Head of caudate nucleus (tissue), 42 donors: ENCODE measurements around the gene TMPRSS9.
"Not testable (repeated sequence)": the region's sequence is repeated elsewhere in the genome, so short reads cannot be mapped to it uniquely, and the experiment has no call there.

ENCODE experiments used
- DNase-seq, 42 donors: peaks; one replicate each; pipeline versions ENCODE4 v3.0.0 to v3.0.0-alpha.2; 2020 to 2021; ENCODE audit warnings: mixed read lengths in 7 of 42
- intact Hi-C: fragments of 100-400 bp; cut with DNase I; formaldehyde crosslinking; loops from one replicate; pipeline ENCODE4 v1.15.0; 2022

Gene TMPRSS9

GRCh38 chr19:2338055-2338615 is 21.9 kb upstream of the TMPRSS9 start:
- intact Hi-C loops, result no loop called here

DNA sequence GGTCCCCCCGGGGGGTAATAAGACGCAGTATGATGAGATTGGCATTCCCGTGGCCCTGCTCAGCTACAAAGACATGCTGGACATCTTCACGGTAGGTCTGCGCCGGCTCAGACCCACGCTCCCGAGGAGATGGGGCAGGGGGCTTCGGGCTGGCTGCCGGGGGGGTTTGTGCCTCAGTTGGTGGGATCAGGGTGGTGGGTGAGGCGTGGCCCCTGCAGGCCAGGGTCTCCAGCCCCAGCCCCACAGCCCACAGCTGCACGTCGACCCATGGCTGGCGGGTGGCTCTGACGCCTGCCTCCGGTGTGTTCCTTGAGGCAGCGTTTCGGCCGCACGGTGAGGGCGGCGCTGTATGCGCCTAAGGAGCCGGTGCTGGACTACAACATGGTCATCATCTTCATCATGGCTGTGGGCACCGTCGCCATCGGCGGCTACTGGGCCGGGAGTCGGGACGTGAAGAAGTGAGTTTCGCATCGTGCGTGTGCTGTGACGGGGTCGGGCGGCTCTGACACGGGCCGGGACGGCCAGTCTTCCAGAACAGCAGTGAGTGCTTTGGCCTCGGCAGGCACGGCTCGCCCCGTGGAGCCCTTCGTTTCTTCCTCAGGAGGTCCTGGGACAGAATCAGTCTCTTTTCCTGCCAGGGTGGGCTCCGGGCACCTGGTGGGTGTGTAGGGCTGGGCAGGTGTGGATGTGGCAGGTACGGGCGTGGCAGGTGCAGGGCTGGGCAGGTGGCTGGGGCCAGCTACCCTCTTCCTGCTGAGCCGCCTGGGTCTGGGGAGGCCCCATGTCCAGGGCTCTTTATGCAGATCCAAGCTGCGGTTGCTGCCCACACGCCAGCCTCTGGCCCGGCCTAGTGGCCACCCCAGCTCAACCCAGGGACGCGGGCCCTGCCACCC is 21.1 kb upstream of the TMPRSS9 start:
- intact Hi-C loops, result no loop called here

More at GRCh38 chr19:2338055-2338615, 21.9 kb upstream of the TMPRSS9 start:
- DNase-seq, result no peak

GRCh38 chr19:2339644-2340310 is 20.3 kb upstream of the TMPRSS9 start:
- DNase-seq, result no peak
- intact Hi-C loops, result no loop called here

More for the DNA sequence above, 21.1 kb upstream of the TMPRSS9 start:
- DNase-seq, result no peak

- intact Hi-C loops, result no loop called here
- no peak for DNase-seq
These were observed 19.4 kb upstream of the TMPRSS9 start for GRCh38 chr19:2340496-2341243.

DNA sequence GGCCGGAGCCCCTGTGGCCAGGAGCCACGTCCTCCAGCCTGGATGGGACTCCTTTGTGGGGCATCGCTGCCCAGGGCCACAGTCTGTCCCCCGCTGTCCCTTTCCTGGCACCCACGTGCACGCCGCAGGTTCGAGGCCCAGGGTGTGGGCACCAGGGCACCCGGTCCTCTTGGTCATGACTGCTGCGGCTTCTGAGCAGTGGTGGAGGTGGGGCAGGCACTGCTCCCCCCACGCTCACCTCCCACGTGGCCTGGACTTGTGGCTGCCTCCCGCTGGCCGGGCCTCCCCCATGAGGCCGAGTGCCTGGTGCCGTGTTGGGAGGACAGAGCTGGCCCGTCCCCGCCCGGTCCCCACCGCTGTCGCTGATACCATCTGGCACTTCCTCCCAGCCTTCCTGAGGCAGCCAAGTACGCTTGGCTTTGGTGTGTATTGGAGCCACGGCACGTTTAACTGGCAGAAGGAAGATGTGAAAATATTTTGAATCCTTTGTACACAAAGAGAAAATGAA is 18.8 kb upstream of the TMPRSS9 start:
- intact Hi-C loops, result no loop called here
- DNase-seq, result no peak

DNA sequence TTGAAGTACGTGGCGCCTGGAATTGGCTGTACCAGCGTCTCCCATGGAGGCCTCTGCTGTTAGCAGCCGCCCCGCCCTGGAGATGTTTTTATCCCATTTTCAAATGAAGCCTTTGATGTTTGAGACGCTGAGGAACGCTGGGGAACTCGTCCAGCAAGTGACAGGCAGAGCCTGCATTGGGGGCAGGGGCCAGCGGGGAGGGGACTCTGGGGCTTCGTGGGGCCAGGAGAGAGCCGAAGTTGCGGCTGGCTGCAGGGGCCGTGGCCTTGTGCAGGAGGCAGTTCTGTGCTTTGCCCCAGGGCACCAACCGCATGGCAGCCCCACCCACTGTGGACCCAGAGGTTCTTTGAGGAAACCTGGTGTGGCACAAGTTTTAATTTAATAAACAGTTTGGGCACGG is 18.1 kb upstream of the TMPRSS9 start:
- intact Hi-C loops, result no loop called here

DNA sequence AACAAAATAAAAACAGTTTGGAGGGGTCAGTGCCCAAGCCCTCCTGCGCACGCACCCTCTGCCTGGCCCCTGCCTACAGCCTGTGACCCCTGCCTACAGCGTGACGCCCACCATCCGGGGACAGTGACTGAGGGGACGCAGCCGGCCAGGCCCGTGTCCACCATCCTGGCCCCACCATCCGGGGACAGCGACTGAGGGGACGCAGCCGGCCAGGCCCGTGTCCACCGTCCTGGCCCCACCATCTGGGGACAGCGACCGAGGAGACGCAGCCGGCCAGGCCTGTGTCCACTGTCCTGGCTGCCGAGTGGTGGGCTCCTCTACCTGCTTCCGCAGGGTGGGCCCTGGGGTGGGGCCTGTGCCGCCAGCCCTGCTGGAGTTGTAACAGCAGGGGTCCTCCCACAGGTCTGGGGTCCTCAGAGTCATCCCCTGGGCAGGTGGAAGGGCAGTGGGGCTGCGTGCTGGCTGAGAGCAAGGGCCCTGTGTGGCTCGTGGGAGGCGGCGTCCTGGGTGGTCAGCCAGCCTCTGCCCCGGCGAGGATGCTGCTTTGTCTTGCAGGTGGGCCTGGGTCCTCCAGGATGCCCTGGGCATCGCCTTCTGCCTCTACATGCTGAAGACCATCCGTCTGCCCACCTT is 17.3 kb upstream of the TMPRSS9 start:
- intact Hi-C loops, result no loop called here
- DNase-seq, result no peak

More for the DNA sequence above, 18.1 kb upstream of the TMPRSS9 start:
- no peak for DNase-seq

- no peak for DNase-seq
- intact Hi-C loops, result no loop called here
These were observed 16.6 kb upstream of the TMPRSS9 start for GRCh38 chr19:2343289-2343982.

GRCh38 chr19:2344381-2344870 is 15.6 kb upstream of the TMPRSS9 start:
- no peak for DNase-seq
- intact Hi-C loops, result no loop called here

GRCh38 chr19:2345076-2345475 is 15.0 kb upstream of the TMPRSS9 start:
- intact Hi-C loops, result no loop called here
- DNase-seq, result no peak

DNA sequence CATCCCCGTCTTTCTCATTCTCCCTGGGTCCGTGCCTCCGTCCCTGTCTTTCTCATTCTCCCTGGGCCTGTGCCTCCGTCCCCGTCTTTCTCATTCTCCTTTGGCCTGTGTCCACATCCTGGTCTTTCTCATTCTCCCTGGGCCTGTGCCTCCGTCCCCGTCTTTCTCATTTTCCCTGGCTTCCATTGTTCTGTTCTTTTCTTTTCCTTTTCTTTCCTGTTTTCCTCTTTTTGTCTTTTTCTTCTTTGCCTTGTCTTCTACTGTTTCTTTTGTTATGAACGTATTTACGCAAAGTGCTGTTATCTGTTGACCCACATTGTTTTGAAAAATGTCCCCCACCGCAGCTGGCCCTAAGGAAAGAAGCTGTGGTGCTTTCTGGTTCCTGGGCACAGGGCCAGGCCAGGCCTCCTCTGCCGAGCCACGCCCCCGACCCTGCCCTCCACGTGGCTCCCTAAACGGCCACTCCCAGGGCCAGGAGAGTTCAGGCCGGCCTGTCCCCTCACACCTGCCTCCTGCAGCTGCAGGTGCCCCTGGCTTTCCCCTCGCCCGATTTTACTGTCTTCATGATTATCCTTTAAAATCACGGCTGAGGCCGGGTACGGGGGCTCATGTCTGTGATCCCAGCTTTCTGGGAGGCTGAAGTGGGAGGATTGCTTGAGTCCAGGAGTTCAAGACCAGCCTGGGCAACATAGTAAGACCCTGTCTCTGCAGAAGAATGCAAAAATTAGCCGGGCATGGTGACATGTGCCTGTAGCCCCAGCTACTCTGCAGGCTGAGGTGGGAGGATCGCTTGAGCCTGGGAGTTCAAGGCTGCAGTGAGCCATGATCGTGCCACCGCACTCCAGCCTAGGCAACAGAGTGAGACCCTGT is 14.0 kb upstream of the TMPRSS9 start:
- intact Hi-C loops, result no loop called here
- peak in 3 of 42 donors; percentile 24 to 48 (median 38) for DNase-seq

GRCh38 chr19:2349818-2350217 is 10.2 kb upstream of the TMPRSS9 start:
- not testable (repeated sequence) for DNase-seq

GRCh38 chr19:2350656-2351055 is 9.4 kb upstream of the TMPRSS9 start:
- intact Hi-C loops, result no loop called here
- no peak for DNase-seq

More at GRCh38 chr19:2349818-2350217, 10.2 kb upstream of the TMPRSS9 start:
- intact Hi-C loops, result not testable (repeated sequence)

DNA sequence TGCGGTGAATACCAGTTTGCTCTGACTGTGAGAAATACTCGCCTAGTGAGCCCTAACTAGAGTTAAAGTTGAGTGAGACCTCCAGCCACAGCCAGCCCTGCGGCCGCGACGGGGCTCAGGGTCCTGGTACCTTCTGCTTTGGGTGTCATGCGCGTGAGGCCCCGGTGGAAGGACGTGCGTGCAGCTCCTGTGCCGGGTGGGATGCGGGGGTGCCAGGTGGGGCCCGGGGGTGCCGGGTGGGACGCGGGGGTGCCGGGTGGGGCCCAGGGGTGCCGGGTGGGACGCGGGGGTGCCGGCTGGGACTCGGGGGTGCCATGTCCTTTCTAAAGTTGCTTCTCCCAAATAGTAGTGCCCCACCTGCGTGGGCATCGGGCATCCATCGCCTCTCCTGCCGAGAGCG is 8.5 kb upstream of the TMPRSS9 start:
- intact Hi-C loops, result no loop called here
- DNase-seq, result no peak

- DNase-seq, result no peak
These were observed 7.9 kb upstream of the TMPRSS9 start for GRCh38 chr19:2352121-2352520.

DNA sequence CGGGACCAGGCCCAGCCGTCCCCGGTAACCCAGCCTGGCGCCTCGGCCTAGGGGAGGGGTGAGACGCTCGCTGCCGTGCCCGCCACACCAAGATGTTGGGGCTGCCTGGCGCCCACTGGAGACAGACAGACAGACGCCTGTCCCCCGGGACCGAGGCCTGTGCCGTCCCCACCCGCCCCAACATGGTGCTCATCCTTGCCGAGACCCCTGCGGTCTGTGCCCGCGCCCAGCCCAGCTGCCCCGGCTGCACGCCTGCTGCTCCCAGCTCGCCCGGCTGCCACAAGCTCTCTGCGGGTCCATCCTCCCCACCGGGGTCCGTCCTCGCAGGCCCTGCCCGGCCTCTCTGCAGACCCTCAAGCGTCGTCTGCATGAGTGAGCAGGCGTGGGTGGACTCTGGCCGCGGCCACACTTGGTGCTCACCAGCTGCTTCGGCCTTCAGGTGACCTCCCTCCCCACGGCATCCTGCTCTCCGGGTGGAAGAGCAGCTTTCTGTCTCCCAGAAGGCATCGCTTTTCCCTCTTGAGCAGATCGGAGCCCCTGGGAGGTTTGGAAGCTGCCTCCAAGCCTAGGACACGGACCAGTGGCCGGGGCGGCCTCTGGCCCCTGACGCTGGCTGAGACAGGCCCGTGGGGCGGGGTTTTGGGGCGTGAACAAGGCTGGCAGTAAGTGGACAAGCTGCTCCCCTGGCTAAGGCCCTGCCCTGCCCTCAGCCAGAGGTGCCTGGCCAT is 6.7 kb upstream of the TMPRSS9 start:
- intact Hi-C loops, result no loop called here
- no peak for DNase-seq

More at GRCh38 chr19:2352121-2352520, 7.9 kb upstream of the TMPRSS9 start:
- intact Hi-C loops, result no loop called here
